T-helper 1 cell treated with Interleukin-12 subunit alpha and Interleukin-12 subunit beta and Interleukin-4 antibody, amounts not matched to agents 30 μg/mL and 1 μg/mL, for 36 hours (primary cell): ENCODE results near the gene GPR87.

Experiments used
- H3K27ac Mint-ChIP-seq: one replicate; pipeline ENCODE4 v1.8.0; 2021; ENCODE audit warnings: mild to moderate bottlenecking, mixed read lengths
- H3K27me3 Mint-ChIP-seq: one replicate; pipeline ENCODE4 v1.8.0; 2021; ENCODE audit warnings: low read depth, mixed read lengths
- H3K36me3 Mint-ChIP-seq: one replicate; pipeline ENCODE4 v1.8.0; 2021; ENCODE audit warnings: low read depth, mixed read lengths
- H3K4me1 Mint-ChIP-seq: one replicate; pipeline ENCODE4 v1.8.0; 2021; ENCODE audit warnings: low read depth, mixed read lengths
- H3K4me3 Mint-ChIP-seq: one replicate; pipeline ENCODE4 v1.8.0; 2021; ENCODE audit warnings: mild to moderate bottlenecking, moderate library complexity, mixed read lengths
- H3K9me3 Mint-ChIP-seq: one replicate; pipeline ENCODE4 v1.8.0; 2021; ENCODE audit warnings: mixed read lengths

GPR87 gene

GRCh38 chr3:151307131-151307530, 9.5 kb downstream of the GPR87 start:
- Mint-ChIP-seq H3K4me3 (no peak overlapping the region), H3K27me3 (peaks cover 3% of the 10 kb centered on the region), H3K4me1 (peaks cover 13% of the 10 kb centered on the region), H3K27ac (no peak overlapping the region), H3K36me3 (no peaks in the 10 kb centered on the region), H3K9me3 (no peaks in the 10 kb centered on the region)

GRCh38 chr3:151306168-151306810, 10.3 kb downstream of the GPR87 start:
- Mint-ChIP-seq H3K9me3 (no peaks in the 10 kb centered on the region), H3K4me1 (peaks cover 17% of the 10 kb centered on the region), H3K36me3 (no peaks in the 10 kb centered on the region), H3K27me3 (peaks cover 3% of the 10 kb centered on the region), H3K4me3 (no peak overlapping the region), H3K27ac (no peak overlapping the region)

GRCh38 chr3:151305775-151306151, 10.9 kb downstream of the GPR87 start:
- Mint-ChIP-seq H3K4me1 (peaks cover 19% of the 10 kb centered on the region), H3K27ac (no peak overlapping the region), H3K4me3 (no peak overlapping the region), H3K27me3 (peaks cover 3% of the 10 kb centered on the region), H3K9me3 (no peaks in the 10 kb centered on the region), H3K36me3 (no peaks in the 10 kb centered on the region)

DNA sequence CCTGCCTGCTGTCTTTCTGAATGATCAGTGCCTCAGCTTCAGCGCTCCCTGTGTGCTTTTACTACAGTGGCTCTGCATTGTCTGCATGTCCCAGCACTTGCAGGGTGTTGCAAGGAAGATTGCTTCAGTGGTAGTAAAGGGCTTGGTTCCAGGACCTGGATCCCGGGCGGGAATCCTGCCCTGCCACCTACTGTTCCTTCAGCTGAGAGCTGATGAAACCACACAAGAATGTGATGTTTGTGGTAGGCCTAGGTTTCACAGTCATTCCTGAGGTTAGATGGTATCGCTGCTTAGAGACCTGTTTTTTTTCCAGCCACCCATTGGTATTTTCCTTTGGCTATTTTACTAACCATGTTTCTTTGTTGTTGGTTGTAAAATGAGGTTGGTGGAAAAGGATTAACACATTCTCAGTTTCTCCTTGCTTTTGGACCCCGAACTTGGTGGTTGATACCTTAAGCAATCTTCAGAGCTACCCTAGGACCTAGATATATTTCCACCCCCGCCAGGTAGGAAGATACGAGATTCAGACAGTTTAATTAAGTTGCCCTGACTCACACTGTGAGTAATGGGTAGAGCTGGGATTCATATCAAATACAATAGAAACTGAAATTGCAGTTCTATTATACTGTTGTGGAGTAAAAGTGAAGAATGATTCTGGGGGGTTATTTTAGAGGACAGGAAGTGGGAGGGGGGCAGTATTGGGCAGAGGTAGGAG, 11.4 kb downstream of the GPR87 start:
- H3K27ac Mint-ChIP-seq = no peak overlapping the region
- H3K36me3 Mint-ChIP-seq = no peaks in the 10 kb centered on the region
- H3K4me1 Mint-ChIP-seq = peaks cover 22% of the 10 kb centered on the region
- no peak overlapping the region for H3K4me3 Mint-ChIP-seq
- peaks cover 3% of the 10 kb centered on the region for H3K27me3 Mint-ChIP-seq
- H3K9me3 Mint-ChIP-seq = no peaks in the 10 kb centered on the region

DNA sequence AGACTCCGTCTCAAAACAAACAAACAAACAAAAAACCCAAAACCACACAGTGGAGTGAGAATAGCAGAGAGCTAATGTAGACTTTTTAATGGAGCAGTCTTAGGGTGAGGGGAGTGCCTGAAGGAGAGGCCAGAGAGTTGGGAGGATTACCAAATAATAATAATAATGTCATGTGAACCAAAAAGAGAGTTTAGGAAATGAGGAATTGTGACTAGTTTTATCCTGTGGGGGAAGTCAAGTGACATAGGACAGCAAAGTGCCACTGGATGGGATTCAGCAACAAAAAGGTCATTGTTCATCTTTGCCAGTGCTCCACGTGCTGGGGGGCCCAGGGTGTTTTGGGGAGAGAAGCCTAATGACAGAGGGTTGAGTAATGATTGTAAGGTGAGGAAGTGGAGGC, 12.9 kb downstream of the GPR87 start:
- H3K36me3 Mint-ChIP-seq = no peaks in the 10 kb centered on the region
- peaks cover 22% of the 10 kb centered on the region for H3K4me1 Mint-ChIP-seq
- peaks cover 3% of the 10 kb centered on the region for H3K27me3 Mint-ChIP-seq
- no peaks in the 10 kb centered on the region for H3K9me3 Mint-ChIP-seq
- no peak overlapping the region for H3K4me3 Mint-ChIP-seq
- peak overlapping the region; percentile 13 for H3K27ac Mint-ChIP-seq

DNA sequence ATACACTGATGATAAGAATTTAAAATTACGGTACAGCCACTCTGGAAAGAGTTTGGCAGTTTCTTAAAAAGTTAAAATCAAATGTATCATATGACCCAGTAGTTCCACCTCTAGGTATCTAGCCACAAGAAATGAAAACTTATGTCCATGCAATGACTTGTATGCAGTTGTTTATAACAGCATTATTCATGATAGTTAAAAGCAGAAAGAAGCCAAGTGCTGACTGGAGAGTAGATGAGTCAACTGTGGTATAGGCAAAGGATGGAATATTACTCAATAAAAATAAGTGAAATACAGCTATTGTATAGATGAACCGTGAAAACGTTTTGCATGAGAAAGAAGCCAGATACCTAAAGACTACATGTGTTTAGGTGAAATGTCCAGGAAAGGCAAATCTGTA, 14.8 kb downstream of the GPR87 start:
- peaks cover 22% of the 10 kb centered on the region for H3K4me1 Mint-ChIP-seq
- H3K9me3 Mint-ChIP-seq = no peaks in the 10 kb centered on the region
- H3K4me3 Mint-ChIP-seq = no peak overlapping the region
- H3K27ac Mint-ChIP-seq = no peak overlapping the region
- no peaks in the 10 kb centered on the region for H3K36me3 Mint-ChIP-seq
- peaks cover 16% of the 10 kb centered on the region for H3K27me3 Mint-ChIP-seq

- Mint-ChIP-seq H3K4me1 (peaks cover 17% of the 10 kb centered on the region), H3K9me3 (no peaks in the 10 kb centered on the region), H3K27me3 (peaks cover 25% of the 10 kb centered on the region), H3K4me3 (no peak overlapping the region), H3K36me3 (no peaks in the 10 kb centered on the region), H3K27ac (no peak overlapping the region)
Observed at GRCh38 chr3:151300539-151300938, 16.1 kb downstream of the GPR87 start.

GRCh38 chr3:151299006-151299405, 17.6 kb downstream of the GPR87 start:
- Mint-ChIP-seq H3K4me1 (peaks cover 10% of the 10 kb centered on the region), H3K27ac (no peak overlapping the region), H3K36me3 (no peaks in the 10 kb centered on the region), H3K4me3 (no peak overlapping the region), H3K9me3 (no peaks in the 10 kb centered on the region), H3K27me3 (peaks cover 38% of the 10 kb centered on the region)

DNA sequence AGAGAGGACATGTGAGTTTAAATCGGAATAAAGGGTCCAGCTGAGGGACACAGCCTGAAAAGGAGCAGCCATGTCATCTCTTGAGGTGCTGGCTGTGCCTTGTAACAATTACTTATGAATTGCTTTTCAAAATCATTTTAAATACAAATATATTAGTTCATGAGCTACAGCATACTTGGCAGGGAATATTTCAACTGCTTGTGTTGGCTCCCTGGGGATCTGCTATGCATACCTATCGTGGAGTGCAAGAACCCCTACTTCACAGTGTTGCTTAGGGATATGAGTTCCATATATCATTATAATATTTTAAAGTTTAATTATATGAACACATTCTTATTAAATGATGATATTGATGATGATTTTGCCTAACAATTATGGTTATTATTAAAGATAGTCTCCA, 19.2 kb downstream of the GPR87 start:
- Mint-ChIP-seq H3K4me1 (peaks cover 8% of the 10 kb centered on the region), H3K27ac (no peak overlapping the region), H3K9me3 (no peaks in the 10 kb centered on the region), H3K27me3 (peaks cover 46% of the 10 kb centered on the region), H3K4me3 (no peak overlapping the region), H3K36me3 (no peaks in the 10 kb centered on the region)

- H3K4me1 Mint-ChIP-seq = peaks cover 4% of the 10 kb centered on the region
- H3K4me3 Mint-ChIP-seq = no peak overlapping the region
- H3K9me3 Mint-ChIP-seq = no peaks in the 10 kb centered on the region
- H3K27me3 Mint-ChIP-seq = peaks cover 47% of the 10 kb centered on the region
- no peaks in the 10 kb centered on the region for H3K36me3 Mint-ChIP-seq
- H3K27ac Mint-ChIP-seq = peak overlapping the region; percentile 29
Observed at GRCh38 chr3:151296226-151296625, 20.4 kb downstream of the GPR87 start.

DNA sequence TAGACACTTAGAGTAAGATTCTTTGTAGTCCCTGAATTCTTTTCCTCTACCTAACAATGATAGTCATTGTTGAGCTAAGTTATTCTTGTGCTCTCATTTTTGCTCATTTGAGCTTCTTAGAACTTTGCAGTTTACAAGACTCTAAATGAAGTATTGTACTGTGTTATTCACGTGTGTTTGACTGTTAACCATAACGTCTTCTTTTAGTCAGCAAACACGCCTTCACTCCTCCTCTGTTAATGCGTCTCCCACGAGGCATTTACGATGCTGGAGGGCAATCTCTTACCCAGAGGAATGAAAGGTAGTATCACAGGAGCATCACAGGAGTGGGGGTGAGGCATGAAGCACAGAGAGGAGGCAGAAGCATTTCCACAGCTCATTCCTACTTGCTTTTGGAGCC, 23.5 kb downstream of the GPR87 start:
- Mint-ChIP-seq H3K4me3 (no peak overlapping the region), H3K27ac (no peak overlapping the region)

DNA sequence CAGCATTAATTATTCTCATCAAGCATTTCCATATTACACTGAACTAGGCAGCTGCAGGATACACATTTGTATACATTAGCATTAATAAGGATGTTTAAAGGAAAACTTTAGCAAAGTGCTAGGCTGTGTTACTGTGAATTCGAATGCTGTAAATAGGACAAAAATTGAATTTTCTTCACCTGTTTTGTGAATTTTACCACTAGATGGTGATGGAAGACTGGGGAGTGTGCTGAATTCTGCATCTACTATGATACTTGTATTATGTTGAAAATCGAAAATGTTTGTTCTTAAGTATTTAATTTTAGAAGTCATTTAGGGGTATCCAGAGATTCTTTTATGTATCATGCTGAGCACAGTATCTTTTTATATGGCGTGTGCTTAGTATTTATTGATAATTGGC, 25.9 kb downstream of the GPR87 start:
- no peaks in the 10 kb centered on the region for H3K4me1 Mint-ChIP-seq
- H3K9me3 Mint-ChIP-seq = no peaks in the 10 kb centered on the region
- no peaks in the 10 kb centered on the region for H3K36me3 Mint-ChIP-seq
- H3K27ac Mint-ChIP-seq = no peak overlapping the region
- H3K27me3 Mint-ChIP-seq = peaks cover 31% of the 10 kb centered on the region
- no peak overlapping the region for H3K4me3 Mint-ChIP-seq

More for the DNA sequence above, 23.5 kb downstream of the GPR87 start:
- no peaks in the 10 kb centered on the region for H3K9me3 Mint-ChIP-seq
- no peaks in the 10 kb centered on the region for H3K4me1 Mint-ChIP-seq
- H3K36me3 Mint-ChIP-seq = no peaks in the 10 kb centered on the region
- peaks cover 47% of the 10 kb centered on the region for H3K27me3 Mint-ChIP-seq

DNA sequence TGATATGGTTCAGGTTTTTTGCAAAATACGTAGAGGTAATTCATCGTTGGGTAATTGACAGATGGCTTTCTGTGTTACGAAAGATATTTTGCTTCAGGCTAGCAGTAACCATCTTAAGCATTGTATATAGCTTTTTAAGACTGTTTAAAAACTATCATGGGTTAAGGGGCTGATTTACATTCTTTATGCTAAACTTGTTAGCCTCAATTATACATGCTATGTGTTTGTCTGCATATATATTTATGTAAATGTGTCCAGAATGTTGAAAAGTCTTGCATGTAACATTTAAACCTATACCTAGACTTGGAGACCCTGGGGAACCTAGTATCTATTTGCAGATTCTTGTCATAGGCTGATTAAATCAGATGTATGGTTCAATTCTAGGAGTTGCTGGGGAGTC, 27.2 kb downstream of the GPR87 start:
- no peak overlapping the region for H3K4me3 Mint-ChIP-seq
- peaks cover under 1% of the 10 kb centered on the region for H3K4me1 Mint-ChIP-seq
- no peaks in the 10 kb centered on the region for H3K36me3 Mint-ChIP-seq

GRCh38 chr3:151285940-151286339, 30.7 kb downstream of the GPR87 start:
- Mint-ChIP-seq H3K27ac (no peak overlapping the region), H3K27me3 (peaks cover 5% of the 10 kb centered on the region), H3K4me1 (peaks cover 26% of the 10 kb centered on the region)

More for the DNA sequence above, 27.2 kb downstream of the GPR87 start:
- H3K27ac Mint-ChIP-seq = no peak overlapping the region
- no peaks in the 10 kb centered on the region for H3K9me3 Mint-ChIP-seq
- H3K27me3 Mint-ChIP-seq = peaks cover 19% of the 10 kb centered on the region

GRCh38 chr3:151283907-151284461, 32.6 kb downstream of the GPR87 start:
- no peaks in the 10 kb centered on the region for H3K36me3 Mint-ChIP-seq
- H3K27ac Mint-ChIP-seq = peak overlapping the region; percentile 68
- H3K4me3 Mint-ChIP-seq = peak overlapping the region; percentile 3
- peaks cover 38% of the 10 kb centered on the region for H3K4me1 Mint-ChIP-seq
- H3K27me3 Mint-ChIP-seq = peaks cover 4% of the 10 kb centered on the region
- H3K9me3 Mint-ChIP-seq = no peaks in the 10 kb centered on the region

More at GRCh38 chr3:151285940-151286339, 30.7 kb downstream of the GPR87 start:
- H3K4me3 Mint-ChIP-seq = no peak overlapping the region
- no peaks in the 10 kb centered on the region for H3K36me3 Mint-ChIP-seq
- no peaks in the 10 kb centered on the region for H3K9me3 Mint-ChIP-seq
